Mesenchymal stem cell (in vitro differentiated cells and primary cell): ENCODE data around the gene SMIM41.

Experiments used
- DNase-seq: peaks from one replicate; pipeline ENCODE4 v3.0.0-alpha.2; 2013
- H2AFZ ChIP-seq: one replicate; pipeline ENCODE4 v1.6.1; 2013; ENCODE audit warnings: low read depth, mild to moderate bottlenecking, control low read depth, inconsistent platforms, low read length, moderate library complexity
- H2AK5ac ChIP-seq: 2 replicates; pipeline ENCODE4 v1.6.1; 2013; ENCODE audit warnings: low read length, moderate library complexity, mild to moderate bottlenecking, inconsistent platforms; ENCODE audit not compliant: severe bottlenecking
- H2BK120ac ChIP-seq: one replicate; pipeline ENCODE4 v1.6.1; 2013; ENCODE audit warnings: low read depth, mild to moderate bottlenecking, inconsistent platforms, low read length, moderate library complexity
- H2BK12ac ChIP-seq, 2 experiments: one replicate each; pipeline ENCODE4 v1.6.1; 2013; ENCODE audit warnings: inconsistent platforms in 2 of 2, low read length in 2 of 2, mild to moderate bottlenecking in 2 of 2, moderate library complexity in 2 of 2, control low read depth in 1 of 2
- H2BK15ac ChIP-seq: one replicate; pipeline ENCODE4 v1.6.1; 2013; ENCODE audit warnings: mild to moderate bottlenecking, low read depth, inconsistent platforms; ENCODE audit not compliant: poor library complexity, severe bottlenecking
- H2BK5ac ChIP-seq: 2 replicates; pipeline ENCODE4 v1.6.1; 2013; ENCODE audit warnings: low read depth, mild to moderate bottlenecking, low read length, control low read depth, inconsistent platforms; ENCODE audit not compliant: poor library complexity, severe bottlenecking
- H3K14ac ChIP-seq, 2 experiments: one replicate each; pipeline ENCODE4 v1.6.1; 2013; ENCODE audit warnings: inconsistent platforms in 2 of 2, low read length in 2 of 2, control low read depth in 1 of 2, mild to moderate bottlenecking in 1 of 2, moderate library complexity in 1 of 2
- H3K18ac ChIP-seq, 2 experiments: one replicate each; pipeline ENCODE4 v1.6.1; 2013; ENCODE audit warnings: inconsistent platforms in 2 of 2, low read length in 2 of 2, control low read depth in 1 of 2, low read depth in 1 of 2, mild to moderate bottlenecking in 1 of 2
- H3K23ac ChIP-seq, 2 experiments: one replicate each; pipeline ENCODE4 v1.6.1; 2013; ENCODE audit warnings: inconsistent platforms in 2 of 2, low read length in 2 of 2, mild to moderate bottlenecking in 2 of 2, moderate library complexity in 2 of 2, control low read depth in 1 of 2
- H3K27ac ChIP-seq: 2 replicates; pipeline ENCODE4 v1.5.1; 2013; ENCODE audit warnings: mild to moderate bottlenecking, moderate library complexity, low read length, control low read depth, inconsistent platforms; ENCODE audit not compliant: poor library complexity, severe bottlenecking
- H3K27me3 ChIP-seq, 2 experiments: 2 replicates each; pipeline versions ENCODE4 v1.6.1 to v1.7.0; 2013; ENCODE audit warnings: low read length in 2 of 2, mild to moderate bottlenecking in 2 of 2, moderate library complexity in 2 of 2, control low read depth in 1 of 2, inconsistent platforms in 1 of 2; ENCODE audit not compliant: control insufficient read depth in 1 of 2, insufficient read depth in 1 of 2
- H3K36me3 ChIP-seq, 2 experiments: 2 replicates each; pipeline versions ENCODE4 v1.6.1 to v1.7.0; 2013; ENCODE audit warnings: low read length in 2 of 2, control low read depth in 1 of 2, inconsistent platforms in 1 of 2, low read depth in 1 of 2, mild to moderate bottlenecking in 1 of 2; ENCODE audit not compliant: insufficient read depth in 2 of 2, control insufficient read depth in 1 of 2
- H3K4ac ChIP-seq, 2 experiments: one replicate each; pipeline ENCODE4 v1.6.1; 2013; ENCODE audit warnings: inconsistent platforms in 2 of 2, low read length in 2 of 2, mild to moderate bottlenecking in 2 of 2, moderate library complexity in 2 of 2, control low read depth in 1 of 2, low read depth in 1 of 2
- H3K4me1 ChIP-seq: 2 replicates; pipeline ENCODE4 v1.6.1; 2013; ENCODE audit warnings: low read depth, low read length, control low read depth; ENCODE audit not compliant: control insufficient read depth, insufficient read depth
- H3K4me2 ChIP-seq: 2 replicates; pipeline ENCODE4 v1.6.1; 2013; ENCODE audit warnings: low read length, mild to moderate bottlenecking, inconsistent platforms; ENCODE audit not compliant: poor library complexity, severe bottlenecking
- H3K4me3 ChIP-seq, 2 experiments: 2 replicates each; pipeline versions ENCODE4 v1.5.1 to v1.7.0; 2013; ENCODE audit warnings: low read length in 2 of 2, mild to moderate bottlenecking in 2 of 2, control low read depth in 1 of 2, low read depth in 1 of 2; ENCODE audit not compliant: insufficient read depth in 1 of 2
- H3K79me1 ChIP-seq: replicated peaks from 2 replicates; pipeline ENCODE4 v1.6.1; 2013; ENCODE audit warnings: mild to moderate bottlenecking, control low read depth, low read length, inconsistent platforms; ENCODE audit not compliant: poor library complexity, severe bottlenecking
- H3K9ac ChIP-seq: 2 replicates; pipeline ENCODE4 v1.7.0; 2013; ENCODE audit warnings: mild to moderate bottlenecking, low read length, moderate library complexity
- H3K9me3 ChIP-seq: 2 replicates; pipeline ENCODE4 v1.7.0; 2013; ENCODE audit warnings: mild to moderate bottlenecking, low read length; ENCODE audit not compliant: control insufficient read depth
- H4K8ac ChIP-seq: one replicate; pipeline ENCODE4 v1.6.1; 2013; ENCODE audit warnings: inconsistent platforms, mild to moderate bottlenecking, low read length, moderate library complexity
- H4K91ac ChIP-seq: one replicate; pipeline ENCODE4 v1.6.1; 2013; ENCODE audit warnings: mild to moderate bottlenecking, low read length, inconsistent platforms
- WGBS: methylation state at CpG from one replicate; pipeline ENCODE4 v1.1.7; 2013; ENCODE audit warnings: mixed read lengths; 5-methylcytosine and 5-hydroxymethylcytosine counted together

Gene SMIM41

DNA sequence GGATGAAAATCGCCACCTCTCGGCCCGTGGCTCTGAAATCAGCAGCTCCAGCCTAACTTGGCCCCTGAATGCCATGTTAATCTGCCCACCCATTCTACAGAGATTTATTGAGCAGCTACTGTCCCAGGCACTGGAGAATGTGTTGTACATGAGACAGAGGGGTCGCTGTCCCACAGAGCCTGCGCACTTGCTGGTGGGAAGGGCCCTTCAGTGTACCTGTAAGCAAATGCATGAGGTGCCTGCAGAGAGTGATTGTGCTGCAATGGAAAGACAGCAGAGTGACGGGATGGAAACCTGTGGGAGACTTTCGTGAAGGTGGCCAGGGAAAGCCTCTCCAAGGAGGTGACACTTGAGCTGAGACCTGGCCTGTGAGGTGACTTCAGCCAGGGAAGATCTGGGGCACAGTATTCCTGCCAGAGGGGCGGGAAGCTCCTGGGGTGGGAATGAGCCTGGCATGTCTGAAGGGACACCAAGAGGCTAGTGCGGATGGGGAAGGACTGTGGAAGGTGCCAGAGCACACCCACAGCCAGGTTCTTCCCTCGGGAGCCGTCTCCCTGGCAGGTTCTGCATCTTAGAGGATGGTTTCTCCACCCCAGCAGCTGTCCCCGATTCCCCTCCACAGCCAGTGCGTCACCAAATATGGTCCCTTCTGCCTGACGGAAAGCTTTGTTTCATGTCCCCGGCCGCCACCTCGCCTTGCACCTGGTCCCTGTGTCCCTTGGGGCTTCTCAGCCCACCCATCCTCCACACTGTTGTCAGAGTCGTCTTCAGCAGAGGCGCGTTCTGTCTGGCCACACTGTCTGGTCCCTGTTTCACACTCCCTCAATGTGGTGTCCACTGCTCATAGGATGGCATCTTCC, 8.7 kb downstream of the SMIM41 start:
- no peak overlapping the region for H3K14ac ChIP-seq
- no peak overlapping the region for H3K4me3 ChIP-seq
- H3K4me1 ChIP-seq, result no peaks in the 10 kb centered on the region
- H3K79me1 ChIP-seq, result no peaks in the 10 kb centered on the region
- H2BK120ac ChIP-seq, result no peak overlapping the region
- H4K91ac ChIP-seq, result no peak overlapping the region
- H3K27ac ChIP-seq, result no peak overlapping the region
- no peak overlapping the region for H3K4ac ChIP-seq
- no peak overlapping the region for H2AK5ac ChIP-seq
- peaks cover 33 to 77% of the 10 kb centered on the region in 2 experiments for H3K27me3 ChIP-seq
- no peak overlapping the region for H3K23ac ChIP-seq
- H3K4me2 ChIP-seq, result no peak overlapping the region
- H3K36me3 ChIP-seq, result no peaks in the 10 kb centered on the region
- H3K9me3 ChIP-seq, result no peaks in the 10 kb centered on the region
- H3K9ac ChIP-seq, result no peak overlapping the region
- DNase-seq, result no peak
- H2AFZ ChIP-seq, result no peak overlapping the region
- no peak overlapping the region for H2BK12ac ChIP-seq
- H3K18ac ChIP-seq, result no peak overlapping the region
- WGBS, result 83% methylated on average over 19 of the region's 20 CpGs
- no peak overlapping the region for H2BK15ac ChIP-seq
- no peak overlapping the region for H4K8ac ChIP-seq
- no peak overlapping the region for H2BK5ac ChIP-seq

- no peak overlapping the region for H3K27ac ChIP-seq
- no peaks in the 10 kb centered on the region for H3K4me1 ChIP-seq
- H4K8ac ChIP-seq, result no peak overlapping the region
- no peaks in the 10 kb centered on the region for H3K9me3 ChIP-seq
- H2BK15ac ChIP-seq, result no peak overlapping the region
- no peaks in the 10 kb centered on the region for H3K79me1 ChIP-seq
- no peak overlapping the region for H2AK5ac ChIP-seq
- H3K36me3 ChIP-seq, result no peaks in the 10 kb centered on the region
- H2BK12ac ChIP-seq, result no peak overlapping the region
- no peak overlapping the region for H3K14ac ChIP-seq
- no peak overlapping the region for H3K4ac ChIP-seq
- H2BK5ac ChIP-seq, result no peak overlapping the region
- no peak overlapping the region for H3K18ac ChIP-seq
- no peak overlapping the region for H3K9ac ChIP-seq
- H3K27me3 ChIP-seq, result peaks cover 36 to 80% of the 10 kb centered on the region in 2 experiments
- no peak for DNase-seq
- H3K23ac ChIP-seq, result no peak overlapping the region
- H4K91ac ChIP-seq, result no peak overlapping the region
- H2AFZ ChIP-seq, result no peak overlapping the region
- WGBS, result 92% methylated on average over 11 of the region's 11 CpGs
- H2BK120ac ChIP-seq, result no peak overlapping the region
- H3K4me3 ChIP-seq, result no peak overlapping the region
- no peak overlapping the region for H3K4me2 ChIP-seq
These were observed 10.0 kb downstream of the SMIM41 start for GRCh38 chr12:52089491-52089890.

DNA sequence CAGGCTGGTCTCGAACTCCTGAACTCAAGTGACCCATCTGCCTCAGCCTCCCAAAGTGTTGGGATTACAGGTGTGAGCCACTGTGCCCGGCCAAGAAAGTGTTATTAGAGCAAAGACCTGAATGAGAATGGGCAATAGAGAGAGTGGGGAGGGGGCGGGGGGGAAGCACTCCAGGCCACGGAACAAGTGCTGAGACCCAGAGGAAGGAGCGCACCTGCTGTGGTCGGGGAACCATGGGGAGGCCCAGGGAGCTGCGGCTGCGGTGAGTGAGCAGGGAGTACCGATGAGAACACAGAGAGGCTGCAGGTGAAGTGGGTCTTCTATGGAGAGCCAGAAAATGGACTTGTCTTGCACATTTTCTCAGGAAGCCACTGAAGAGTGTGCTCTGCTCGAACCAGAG, 10.8 kb downstream of the SMIM41 start:
- Histone ChIP-seq H3K36me3 (no peaks in the 10 kb centered on the region), H3K9ac (no peak overlapping the region), H2BK120ac (no peak overlapping the region), H3K4ac (no peak overlapping the region), H2AFZ (no peak overlapping the region), H3K4me2 (no peak overlapping the region), H3K27me3 (peaks cover 36 to 77% of the 10 kb centered on the region in 2 experiments), H3K23ac (no peak overlapping the region), H3K18ac (no peak overlapping the region), H3K4me3 (no peak overlapping the region), H3K4me1 (no peaks in the 10 kb centered on the region), H2BK12ac (no peak overlapping the region), H3K79me1 (no peaks in the 10 kb centered on the region), H4K91ac (no peak overlapping the region), H3K27ac (no peak overlapping the region), H3K9me3 (no peaks in the 10 kb centered on the region), H4K8ac (no peak overlapping the region), H2AK5ac (no peak overlapping the region), H3K14ac (no peak overlapping the region), H2BK5ac (no peak overlapping the region), H2BK15ac (no peak overlapping the region)
- no peak for DNase-seq
- WGBS, result 88% methylated on average over 10 of the region's 10 CpGs

- Histone ChIP-seq H3K4ac (no peak overlapping the region), H3K23ac (no peak overlapping the region), H3K27ac (no peak overlapping the region), H4K91ac (no peak overlapping the region), H3K9me3 (no peaks in the 10 kb centered on the region), H3K14ac (no peak overlapping the region), H3K27me3 (peaks cover 36 to 69% of the 10 kb centered on the region in 2 experiments), H2BK120ac (no peak overlapping the region), H3K79me1 (no peaks in the 10 kb centered on the region), H2BK15ac (no peak overlapping the region), H3K36me3 (no peaks in the 10 kb centered on the region), H3K18ac (no peak overlapping the region), H3K4me2 (no peak overlapping the region), H2AFZ (no peak overlapping the region), H4K8ac (no peak overlapping the region), H2AK5ac (no peak overlapping the region), H3K4me1 (no peaks in the 10 kb centered on the region), H3K4me3 (no peak overlapping the region), H3K9ac (no peak overlapping the region), H2BK12ac (no peak overlapping the region), H2BK5ac (no peak overlapping the region)
- WGBS, result 58% methylated on average over 3 of the region's 3 CpGs
- no peak for DNase-seq
These were observed 11.6 kb downstream of the SMIM41 start for GRCh38 chr12:52091061-52091460.
